GM18907 (cell line): Measurements from ENCODE around the gene ECE1.

Experiments used
- ATAC-seq: cut with Tn5 transposase; IDR thresholded peaks from one replicate; pipeline ENCODE4 v1.9.1; 2021; ENCODE audit warnings: mild to moderate bottlenecking, moderate library complexity; ENCODE audit not compliant: unreplicated experiment

ECE1 gene

DNA sequence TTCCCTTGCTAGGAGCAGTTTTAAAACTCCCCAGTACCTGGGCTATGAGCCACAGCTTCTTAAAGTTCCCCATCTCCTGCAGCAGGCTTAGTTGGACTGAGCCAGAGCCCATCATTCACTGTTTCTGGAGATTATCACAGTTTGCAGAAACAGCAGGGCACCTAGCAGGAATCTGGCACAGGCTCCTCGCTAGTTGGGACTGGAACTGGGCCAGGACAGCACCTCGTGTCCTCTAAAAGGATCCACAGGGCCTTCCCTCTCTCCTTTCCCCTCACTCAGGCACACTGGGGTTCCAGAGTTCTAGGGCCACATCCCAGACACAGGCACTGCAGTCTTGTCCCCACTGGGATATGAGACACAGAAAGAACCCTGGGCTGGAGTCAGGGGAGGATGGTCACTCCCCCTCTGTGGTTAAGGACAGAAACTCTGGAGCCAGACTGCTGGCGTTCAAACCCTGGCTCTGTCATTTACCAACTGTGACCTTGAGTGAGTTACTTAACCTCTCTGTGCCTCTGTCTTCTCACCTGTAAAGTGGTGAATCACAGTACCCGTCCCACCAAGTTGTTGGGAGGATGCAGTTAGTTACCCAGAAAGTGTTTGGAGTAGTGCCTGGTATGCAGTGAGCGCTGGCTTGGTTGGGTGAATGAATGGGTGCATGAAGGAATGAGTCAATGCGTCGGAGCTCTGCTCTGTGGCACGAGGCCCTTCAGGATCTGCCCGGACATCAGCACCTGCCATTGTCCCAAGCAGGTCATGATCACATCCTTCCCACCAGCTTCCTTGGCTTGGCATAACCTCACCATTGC is 18.8 kb upstream of the ECE1 start:
- no peak for ATAC-seq

DNA sequence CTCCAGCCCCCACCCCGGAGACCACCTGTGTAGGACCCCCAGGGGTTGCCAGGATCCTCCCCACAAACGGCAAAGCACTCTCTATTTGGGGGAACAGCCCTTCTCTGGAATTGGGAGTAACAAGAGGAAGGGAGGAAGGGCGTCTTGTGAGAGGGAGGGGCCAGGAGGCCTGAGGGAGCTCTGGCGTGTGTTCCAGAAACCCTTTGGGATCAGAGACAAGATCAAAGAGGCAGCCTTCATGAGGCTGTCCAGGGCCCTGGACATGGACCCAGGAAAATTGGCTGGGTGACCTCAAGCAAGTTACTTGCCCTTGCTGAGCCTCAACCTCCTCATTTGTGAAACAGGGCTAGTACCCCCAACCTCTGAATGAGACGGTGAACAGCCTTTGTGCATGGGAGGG is 18.1 kb upstream of the ECE1 start:
- ATAC-seq: no peak

DNA sequence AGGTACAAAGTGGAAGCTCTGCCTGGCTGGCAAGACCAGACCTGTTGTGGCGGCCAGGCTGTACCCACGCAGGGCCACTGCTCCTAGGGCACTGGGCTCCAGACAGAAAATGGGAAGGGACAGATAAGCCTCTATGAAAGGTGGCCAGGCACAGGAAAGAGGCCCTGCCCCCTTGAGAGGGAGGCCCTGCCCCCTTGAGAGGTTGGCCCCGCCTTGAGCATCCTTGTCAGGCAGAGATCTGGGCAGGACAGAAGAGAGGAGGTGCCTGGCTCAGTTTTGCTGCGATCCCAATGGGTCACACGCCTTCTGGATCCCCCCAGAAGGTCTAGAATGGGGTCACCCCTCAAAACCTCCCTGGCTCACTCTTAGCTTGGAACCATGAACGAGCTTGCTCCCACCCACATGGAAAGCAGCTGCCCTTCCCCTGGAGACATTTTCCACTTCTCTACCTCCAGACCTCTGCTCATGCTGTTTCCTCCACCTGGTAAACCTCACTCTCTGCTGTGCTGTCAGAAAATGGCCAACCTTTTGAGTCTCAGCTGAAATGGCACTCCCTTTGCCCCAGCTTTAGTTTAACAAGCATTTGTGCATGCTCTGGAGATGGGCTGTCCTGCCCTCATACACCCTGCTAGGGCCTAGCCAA is 17.5 kb upstream of the ECE1 start:
- no peak for ATAC-seq

DNA sequence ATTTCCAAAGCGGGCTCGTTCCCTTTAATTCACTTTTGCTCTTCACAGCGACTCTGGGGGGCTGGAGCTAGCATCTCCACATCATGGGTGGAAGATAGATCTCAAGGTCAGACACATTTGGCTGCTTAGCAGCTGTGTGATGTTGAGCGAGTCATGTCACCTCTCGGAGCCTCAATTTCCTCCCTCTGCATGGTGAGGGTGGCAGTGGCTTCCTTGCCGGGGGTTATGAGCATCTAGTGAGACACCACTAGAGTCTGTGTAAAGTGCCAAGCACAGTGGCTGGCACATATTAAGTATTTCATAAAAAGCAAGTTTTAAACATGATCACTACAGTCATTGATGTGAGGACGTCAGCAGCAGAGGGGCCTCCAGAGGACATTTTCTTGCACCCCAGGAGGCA is 16.9 kb upstream of the ECE1 start:
- ATAC-seq: no peak

DNA sequence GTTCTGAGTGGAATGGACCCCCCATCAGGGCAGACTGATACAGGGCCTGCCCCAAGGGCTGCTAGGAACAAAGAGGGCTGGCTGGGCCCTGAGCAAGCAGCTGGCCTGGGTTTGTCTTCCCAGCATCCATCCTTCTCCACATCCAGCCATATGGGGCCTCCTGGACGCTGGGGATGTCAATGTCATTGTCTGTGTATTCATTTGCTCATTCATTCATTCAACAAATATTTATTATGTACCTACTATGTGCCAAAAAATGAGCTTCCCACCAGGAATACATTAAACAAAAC is 15.6 kb upstream of the ECE1 start:
- no peak for ATAC-seq

DNA sequence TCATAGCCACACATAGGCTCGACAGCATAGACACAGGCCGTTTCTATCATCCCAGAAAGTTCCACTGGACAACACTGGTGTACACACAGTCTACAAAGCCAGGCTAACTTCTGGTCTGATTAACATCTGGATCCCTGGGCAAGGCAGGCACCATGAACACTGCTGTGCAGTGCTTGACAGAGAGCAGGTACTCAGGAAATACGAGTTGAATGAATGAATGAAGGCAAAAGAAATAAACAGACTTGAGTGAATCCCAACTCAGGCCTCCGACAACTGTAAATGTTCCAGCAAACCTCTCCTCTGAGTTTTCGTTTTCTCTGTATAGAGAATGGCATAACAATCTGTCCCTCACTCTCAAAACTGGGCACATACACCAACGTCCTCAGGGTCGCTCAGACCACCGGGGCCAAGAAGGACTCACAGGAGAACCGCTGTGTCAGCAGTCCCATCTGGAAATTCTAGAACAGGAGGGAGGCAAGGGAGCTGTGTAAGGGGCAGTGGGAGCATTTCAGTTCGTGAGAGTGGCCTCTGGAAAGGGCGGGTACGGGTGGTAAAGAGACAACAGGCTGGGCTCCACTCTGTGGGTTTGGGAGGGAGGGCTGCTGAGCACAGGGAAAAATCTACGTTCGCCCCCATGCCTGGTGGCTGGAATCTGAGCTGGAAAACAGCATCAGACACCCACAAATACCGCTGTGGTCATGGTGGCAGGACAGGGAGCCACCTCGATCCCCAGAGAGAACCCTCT is 15.1 kb upstream of the ECE1 start:
- no peak for ATAC-seq

DNA sequence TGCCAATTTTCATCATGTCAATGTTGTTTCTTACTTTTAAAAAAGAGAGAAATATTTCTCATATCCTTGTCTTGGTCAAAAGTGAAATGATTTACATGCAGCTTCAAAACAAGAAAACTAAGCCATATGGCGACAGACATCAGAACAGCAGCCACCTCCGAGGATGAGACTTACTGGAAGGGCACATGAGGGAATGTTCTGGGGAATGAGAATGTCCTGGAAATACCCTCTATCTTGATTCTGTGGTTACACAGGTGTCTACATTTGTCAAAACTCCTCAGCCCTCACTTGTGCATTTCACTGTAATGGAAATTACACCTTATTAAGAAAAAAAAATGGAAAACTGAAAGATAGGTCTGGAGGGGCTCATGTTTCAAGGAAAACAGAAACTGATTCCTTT is 14.2 kb upstream of the ECE1 start:
- no peak for ATAC-seq

DNA sequence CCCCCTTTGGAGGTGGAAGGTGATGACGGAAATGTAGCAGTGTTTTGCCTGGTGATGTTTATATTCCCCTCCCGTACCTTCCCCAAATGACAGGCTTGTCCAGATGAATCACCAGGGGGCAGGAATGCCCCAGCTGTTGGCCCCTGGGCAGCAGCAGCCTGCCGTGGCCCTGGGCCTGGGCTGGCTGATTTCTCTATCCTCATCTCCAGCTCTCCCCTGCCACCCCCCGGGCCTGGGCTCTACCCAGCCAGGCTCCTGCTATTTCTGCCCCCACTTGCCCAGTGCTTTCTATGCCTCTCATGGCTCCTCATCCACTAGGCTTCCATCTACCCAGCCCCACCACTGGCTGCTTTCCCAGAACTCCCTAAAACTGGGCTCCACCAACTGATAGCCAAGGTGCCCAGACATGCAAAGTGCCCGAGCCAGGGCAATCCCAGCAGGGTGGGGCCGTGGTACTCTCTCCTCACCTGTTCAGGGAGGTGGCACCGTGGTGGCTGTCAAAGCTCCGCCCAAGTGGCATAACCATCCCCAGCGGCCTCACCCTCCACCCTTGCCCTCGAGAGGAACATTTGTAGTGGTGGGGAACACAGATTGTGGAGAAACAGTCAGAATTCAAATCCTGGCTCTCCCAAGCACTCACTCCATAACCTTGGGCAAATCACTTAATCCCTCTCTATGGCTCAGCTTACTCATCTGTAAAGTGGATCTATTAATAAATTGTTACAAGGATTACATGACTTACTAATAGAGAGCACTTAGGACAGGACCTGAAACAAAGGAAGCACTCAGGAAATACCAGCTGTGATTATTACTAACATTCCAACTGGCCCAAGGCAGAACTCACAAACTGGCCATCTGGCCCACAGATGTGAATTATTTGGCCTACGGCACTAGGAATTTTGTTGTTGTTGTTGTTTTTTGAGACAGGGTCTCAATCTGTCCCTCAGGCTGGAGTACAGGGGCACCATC is 12.8 kb upstream of the ECE1 start:
- no peak for ATAC-seq

DNA sequence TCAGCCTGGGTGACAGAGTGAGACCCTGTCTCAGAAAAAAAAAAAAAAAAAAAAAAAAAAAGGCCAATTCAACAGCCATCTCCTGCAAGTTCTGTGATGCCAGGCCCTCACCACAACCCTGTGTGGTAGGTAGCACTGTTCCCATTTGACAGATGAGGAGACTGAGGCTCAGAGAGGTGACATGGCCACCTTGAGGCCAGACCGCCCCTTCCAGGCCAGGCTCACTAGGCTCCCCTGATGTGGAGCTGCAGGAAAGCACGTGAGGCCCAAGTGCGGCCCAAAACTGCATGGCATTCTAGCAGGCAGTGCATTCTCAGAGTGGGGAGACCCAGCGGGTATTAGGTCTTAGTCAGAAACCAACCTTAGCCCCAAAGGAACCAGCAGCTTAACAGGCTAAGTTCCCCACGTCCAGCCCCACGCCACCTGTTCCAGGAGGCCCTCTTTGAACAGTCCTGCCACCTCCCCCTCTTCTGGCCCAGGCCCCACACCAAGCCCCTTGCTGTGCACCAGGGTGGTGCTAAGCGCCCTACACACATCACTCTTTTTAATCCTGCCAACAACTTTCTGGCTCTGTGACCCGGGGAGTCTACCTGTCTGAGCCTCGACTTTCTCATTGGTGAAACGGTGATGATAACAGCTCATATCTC is 11.7 kb upstream of the ECE1 start:
- no peak for ATAC-seq

DNA sequence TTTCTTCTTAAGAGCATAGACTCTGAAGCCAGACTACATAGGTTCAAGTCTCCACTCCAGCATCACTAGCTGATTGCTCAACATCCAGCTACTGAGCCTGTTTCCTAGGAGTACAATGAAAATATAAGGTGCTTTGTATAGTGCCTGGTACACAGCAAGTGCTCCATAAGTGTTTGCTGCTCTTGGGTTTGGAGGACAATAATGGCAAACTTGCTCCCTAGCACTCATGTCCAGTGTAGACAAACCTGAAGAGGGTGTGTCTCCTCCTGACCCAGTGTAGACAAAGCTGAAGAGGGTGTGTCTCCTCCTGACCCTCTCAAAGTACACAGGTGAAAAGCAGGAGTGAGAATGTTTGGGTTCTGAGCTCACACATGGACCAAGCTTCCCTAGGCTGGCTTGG is 10.5 kb upstream of the ECE1 start:
- ATAC-seq: no peak

DNA sequence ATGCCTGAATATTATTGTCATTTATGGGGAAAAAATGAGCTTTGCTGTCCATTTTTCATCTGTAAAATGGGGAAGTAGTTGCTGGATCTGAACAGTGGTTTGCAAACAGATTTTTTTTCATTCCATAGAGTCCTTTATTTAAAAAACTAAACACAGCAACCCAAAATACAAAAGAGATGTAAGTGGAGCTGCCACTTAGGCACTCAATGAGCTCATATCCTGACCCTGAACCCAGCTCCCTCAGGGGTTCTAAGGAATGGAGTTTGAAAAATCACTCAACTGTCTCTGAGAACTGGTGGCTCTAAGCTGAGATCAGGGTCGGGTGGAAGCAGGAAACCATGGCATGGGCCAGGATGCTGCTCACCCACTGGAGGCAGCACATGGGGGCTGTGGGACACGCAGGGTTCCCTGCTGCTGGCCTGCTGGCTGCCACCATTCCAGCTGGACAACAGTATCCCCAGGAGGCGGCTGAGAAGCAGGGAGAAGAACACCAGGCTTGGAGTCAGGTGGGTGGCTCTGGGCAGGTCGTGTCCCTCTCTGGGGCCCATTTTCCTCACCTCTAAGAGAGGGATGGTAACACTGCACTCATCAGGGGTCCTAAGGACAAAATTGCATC is 9.6 kb upstream of the ECE1 start:
- ATAC-seq: no peak

DNA sequence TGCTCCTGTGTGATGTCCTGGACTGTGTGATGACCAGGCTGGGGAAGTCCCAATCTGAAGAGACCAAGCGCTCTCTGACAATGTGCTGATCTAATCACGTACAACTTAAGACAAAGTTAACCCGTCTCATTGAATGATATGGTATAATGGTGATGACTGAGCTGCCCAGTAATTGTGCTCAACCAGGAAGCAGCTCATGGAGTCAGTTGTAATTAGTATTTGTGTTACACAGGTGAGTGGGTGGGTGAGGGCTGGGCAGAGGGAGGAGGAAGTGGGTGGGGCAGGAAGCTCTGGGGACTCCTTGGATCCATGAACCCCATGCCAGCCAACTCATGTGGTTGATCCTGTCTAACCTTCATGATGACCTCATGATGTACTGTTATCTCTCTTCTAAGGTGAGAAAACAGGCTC is 8.7 kb upstream of the ECE1 start:
- ATAC-seq: no peak

DNA sequence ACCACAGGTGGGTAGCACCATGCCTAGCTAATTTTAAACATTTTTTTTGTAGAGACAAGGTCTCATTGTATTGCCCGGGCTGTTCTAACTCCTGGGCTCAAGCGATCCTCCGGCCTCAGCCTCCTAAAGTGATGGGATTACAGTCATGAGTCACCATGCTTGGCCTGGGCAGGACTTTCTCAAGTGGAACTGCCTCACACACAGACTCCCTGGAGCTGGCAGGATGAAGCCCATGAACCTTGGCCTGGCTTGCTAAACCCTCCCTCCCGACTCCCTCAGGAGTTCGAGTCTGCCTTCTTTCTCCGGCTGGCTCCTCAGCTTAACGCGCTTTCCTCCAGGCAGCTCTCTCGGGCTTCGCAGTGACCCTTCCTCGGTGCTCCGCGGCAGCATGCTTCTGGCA is 7.7 kb upstream of the ECE1 start:
- no peak for ATAC-seq

DNA sequence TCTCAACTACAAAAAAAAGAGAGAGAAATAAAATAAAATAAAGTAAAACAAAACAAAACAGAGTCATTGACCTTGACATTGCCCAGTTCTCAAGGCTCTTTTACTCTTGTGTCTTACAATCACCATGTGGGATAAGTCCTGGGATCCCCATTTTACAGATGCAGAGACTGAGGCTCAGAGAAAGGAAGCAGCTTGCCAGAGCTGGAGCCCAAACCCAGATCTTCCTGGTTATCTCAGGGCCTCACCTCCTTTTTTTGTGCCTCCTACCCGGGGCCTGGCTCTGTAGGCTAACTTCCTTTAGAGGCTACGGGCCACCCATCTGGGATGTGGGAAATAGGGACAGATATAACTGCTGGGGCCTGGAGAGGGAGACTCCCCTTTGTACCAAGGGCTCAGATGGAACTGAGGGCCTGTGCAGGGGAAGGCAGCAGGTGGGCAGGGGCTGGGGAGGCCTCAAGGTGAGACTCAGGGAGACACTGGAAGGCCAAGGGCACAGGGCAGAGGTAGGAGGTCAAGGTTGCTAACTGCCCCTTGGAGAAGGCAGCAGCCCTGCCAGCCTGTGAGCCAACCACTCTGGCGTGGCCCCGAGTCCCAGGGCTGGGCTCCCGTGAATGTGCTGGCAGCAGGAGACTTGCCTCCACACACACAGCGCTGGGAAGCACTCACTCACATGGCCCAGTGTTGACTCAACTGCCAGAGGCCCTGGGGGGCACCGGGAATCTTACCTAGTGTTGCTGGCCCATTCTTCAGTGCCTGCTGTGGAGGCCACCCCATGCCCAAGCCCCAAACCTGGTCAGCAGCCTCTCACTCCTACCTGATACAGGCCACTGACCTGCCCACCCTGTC is 6.5 kb upstream of the ECE1 start:
- no peak for ATAC-seq

DNA sequence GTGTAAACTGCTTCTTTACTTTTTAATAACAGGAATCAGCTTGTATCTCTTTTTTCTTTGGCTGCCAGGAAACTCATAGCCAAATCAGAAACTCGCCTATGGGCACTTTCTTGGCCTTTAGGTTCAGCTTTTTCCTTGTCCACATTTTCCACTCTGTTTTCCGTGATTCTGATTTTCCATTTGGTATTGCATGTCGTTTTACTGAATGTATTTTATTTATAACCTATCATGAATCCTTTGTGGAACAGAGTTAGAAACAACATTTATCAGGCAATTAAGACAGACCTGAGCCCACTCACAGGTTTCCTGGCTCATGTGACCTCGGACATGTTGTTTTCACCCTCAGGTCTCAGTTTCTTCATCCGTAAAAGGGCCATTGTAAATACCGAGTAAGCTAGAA is 5.3 kb upstream of the ECE1 start:
- no peak for ATAC-seq

DNA sequence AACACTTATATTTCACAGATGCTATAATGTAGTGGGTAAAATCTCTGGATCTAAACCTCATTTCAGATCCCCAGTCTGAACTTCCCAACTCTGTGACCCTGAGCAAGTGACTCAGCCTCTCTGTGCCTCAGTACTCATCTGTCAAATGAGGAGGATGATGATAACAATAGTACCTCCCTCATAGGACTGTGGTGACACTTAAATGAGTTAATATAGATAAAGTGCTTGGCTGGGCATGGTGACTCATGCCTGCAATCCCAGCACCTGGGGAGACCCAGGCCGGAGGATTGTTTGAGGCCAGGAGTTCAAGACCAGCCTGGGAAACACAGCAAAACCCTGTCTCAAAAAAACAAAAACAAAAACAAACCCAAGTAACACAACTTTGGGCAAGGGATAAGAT is 4.7 kb upstream of the ECE1 start:
- peak; percentile 5 for ATAC-seq

DNA sequence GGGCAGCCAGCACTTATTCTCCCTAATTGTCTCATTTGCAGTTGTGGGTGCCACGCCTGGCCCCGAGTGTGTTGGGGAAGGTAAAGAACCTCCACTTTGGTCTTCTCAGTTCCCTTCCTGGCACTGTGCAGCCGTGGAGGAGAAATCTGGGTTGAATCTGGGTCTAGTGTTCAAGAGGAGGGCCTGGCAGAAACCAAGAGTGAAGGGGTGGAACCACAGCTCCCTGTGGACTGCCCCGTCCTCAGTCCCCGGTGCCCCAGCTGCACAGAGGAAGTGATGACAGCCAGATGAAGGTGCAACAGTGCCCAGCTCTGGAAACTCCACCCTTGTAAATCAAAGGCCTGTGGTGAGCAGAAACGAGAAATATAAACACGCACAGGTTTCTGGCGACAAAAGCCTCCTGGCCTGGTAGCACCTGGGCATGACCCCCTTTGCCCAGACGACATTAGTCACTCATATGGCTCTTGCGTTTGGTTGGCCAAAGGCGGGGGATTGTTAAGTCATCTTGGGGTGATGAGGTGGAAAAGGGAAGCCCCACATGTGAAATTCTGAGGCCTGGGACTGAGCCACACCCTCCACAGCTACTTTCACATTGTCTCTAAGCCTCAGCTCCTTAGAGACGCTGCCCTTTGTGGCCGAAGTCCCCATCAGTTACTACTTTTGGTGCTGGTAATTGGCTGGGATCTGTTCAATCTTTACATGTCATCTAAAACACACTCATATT is 4.2 kb upstream of the ECE1 start:
- ATAC-seq: peak; percentile 70

DNA sequence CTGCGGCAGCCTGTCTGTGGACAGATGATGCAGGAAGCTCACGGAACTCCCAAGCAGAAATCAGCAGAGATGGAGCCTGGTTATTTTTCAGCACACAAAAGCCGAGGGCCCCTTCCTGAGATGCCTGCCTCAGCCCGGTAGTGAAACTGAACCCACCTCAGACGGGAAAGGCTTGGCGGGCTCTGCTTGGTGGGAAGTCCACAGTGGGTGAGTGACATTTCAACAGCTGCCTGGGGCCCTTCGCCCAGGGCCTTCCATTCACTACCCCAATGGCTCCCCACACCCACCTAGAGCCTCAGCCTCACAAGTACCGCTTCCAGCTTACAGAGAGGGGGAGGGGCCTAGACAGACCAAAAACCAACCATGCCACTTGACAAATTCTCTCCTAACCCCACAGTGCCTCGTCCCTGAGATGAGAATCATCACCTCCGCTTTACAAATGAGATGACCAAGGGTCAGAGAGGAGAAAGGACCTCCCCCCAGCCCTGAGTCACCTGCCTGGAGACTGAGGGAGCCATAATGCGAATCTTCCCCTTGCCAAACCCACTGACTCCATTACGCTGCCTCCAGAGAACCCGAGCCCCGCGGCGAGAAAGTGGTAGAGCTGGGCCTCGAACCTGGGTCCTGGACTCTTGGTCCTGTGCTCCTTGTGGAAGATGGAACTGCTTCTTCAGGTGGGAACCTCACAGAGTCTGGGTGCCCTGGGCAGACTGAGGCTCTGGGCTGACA is 3.4 kb upstream of the ECE1 start:
- ATAC-seq: peak; percentile 29
